Measurements from ENCODE around the gene CAMK4. TPM values are rescaled to one million over a fixed set of nuclear protein-coding genes. Genes with fewer than 3 reads are reported as not detected.
"Not testable (repeated sequence)": the region's sequence is repeated elsewhere in the genome, so short reads cannot be mapped to it uniquely, and the experiment has no call there.

The CAMK4 gene
- total and polyA plus RNA-seq, 9 donors, result 0.36 to 5.0 (median 1.4) TPM

DNA sequence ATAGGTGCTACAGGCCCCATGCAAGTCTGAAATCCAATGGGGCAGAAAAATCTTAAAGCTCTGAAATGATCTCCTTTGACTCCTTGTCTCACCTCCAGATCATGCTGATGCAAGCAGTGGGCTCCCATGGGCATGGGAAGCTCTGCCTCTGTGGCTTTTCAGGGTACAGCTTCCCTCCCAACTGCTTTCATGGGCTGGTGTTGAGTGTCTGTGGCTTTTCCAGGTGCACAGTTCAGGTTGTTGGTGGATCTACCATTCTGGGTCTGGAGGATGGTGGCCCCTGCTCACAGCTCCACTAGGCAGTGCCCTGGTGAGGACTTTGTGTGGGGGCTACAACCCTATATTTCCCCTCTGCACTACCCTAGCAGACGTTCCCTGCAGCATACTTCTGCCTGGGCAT, 184.6 kb downstream of the CAMK4 start:
- Histone ChIP-seq H3K27me3 (no peaks in the 10 kb centered on the region), H3K4me1 (ENCODE audit: insufficient read depth) (no peaks in the 10 kb centered on the region), H3K4me3 (no peak overlapping the region), H3K9me3 (no peaks in the 10 kb centered on the region), H3K27ac (no peak overlapping the region), H3K36me3 (no peaks in the 10 kb centered on the region)
- intact Hi-C loops (cut with DNase I), result no loop called here
- WGBS, 3 donors, result 79 to 94% (median 90%) methylated on average over 1 of the region's 1 CpG
- TF ChIP-seq, protein P1, sequence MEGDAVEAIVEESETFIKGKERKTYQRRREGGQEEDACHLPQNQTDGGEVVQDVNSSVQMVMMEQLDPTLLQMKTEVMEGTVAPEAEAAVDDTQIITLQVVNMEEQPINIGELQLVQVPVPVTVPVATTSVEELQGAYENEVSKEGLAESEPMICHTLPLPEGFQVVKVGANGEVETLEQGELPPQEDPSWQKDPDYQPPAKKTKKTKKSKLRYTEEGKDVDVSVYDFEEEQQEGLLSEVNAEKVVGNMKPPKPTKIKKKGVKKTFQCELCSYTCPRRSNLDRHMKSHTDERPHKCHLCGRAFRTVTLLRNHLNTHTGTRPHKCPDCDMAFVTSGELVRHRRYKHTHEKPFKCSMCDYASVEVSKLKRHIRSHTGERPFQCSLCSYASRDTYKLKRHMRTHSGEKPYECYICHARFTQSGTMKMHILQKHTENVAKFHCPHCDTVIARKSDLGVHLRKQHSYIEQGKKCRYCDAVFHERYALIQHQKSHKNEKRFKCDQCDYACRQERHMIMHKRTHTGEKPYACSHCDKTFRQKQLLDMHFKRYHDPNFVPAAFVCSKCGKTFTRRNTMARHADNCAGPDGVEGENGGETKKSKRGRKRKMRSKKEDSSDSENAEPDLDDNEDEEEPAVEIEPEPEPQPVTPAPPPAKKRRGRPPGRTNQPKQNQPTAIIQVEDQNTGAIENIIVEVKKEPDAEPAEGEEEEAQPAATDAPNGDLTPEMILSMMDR (IDR thresholded peaks at IDR 0.05), result no peak
- TF ChIP-seq EP300 (IDR thresholded peaks at IDR 0.05) (no peak), POLR2A (IDR thresholded peaks at IDR 0.05) (no peak)
- no peak for DNase-seq

DNA sequence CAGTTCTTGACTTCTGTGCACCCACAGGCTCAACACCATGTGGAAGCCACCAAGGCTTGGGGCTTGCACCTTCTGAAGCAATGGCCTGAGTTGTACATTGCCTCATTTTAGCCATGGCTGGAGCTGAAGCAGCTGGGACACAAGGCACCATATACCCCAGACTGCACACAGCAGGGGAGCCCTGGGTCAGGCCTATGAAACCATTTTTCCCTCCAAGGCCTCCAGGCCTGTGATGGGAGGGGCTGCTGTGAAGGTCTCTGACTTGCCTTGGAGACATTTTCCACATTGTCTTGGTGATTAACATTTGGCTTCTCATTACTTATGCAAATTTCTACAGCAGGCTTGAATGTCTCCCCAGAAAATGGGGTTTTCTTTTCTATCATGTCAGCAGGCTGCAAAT, 185.1 kb downstream of the CAMK4 start:
- DNase-seq; H3K27me3 ChIP-seq; H3K9me3 ChIP-seq; H3K27ac ChIP-seq; intact Hi-C loops (cut with DNase I); H3K36me3 ChIP-seq; H3K4me1 ChIP-seq (ENCODE audit: insufficient read depth); H3K4me3 ChIP-seq: not testable (repeated sequence)

DNA sequence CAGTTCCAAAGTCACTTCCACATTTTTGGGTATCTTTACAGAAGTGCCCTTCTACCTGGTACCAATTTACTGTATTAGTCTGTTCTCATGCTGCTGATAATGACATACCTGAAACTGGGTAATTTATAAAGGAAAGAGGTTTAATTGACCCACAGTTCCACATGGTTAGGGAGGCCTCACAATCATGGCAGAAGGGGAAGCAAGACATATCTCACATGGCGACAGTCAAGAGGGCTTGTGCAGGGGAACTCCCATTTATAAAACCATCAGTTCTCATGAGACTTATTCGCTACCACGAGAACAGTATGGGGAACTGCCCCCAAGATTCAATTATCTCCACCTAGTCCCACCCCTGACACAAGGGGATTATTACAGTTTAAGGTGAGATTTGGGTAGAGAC, 185.9 kb downstream of the CAMK4 start:
- H3K36me3 ChIP-seq; DNase-seq; intact Hi-C loops (cut with DNase I); H3K27ac ChIP-seq; H3K9me3 ChIP-seq; H3K4me3 ChIP-seq; H3K27me3 ChIP-seq; H3K4me1 ChIP-seq (ENCODE audit: insufficient read depth): not testable (repeated sequence)
- WGBS, 3 donors, result 96 to 98% (median 97%) methylated on average over 3 of the region's 3 CpGs

DNA sequence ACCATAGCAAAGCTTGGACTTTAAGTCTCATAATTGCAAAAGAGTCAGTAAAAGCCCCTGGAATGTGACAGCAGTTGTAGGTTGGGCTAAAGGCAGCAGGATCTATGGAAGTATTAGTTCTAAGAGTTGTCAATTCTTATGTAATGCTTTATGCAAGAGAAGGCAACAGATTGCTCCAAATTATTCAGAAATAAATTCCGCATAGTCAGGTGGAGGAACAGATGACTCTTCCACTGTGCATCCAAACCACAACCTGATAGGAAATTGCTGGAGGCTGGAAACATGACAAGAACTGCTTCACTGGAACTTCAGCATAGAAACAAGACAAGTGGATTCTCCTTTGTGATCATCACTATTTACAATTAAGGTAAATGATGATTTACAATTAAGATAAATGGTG, 187.1 kb downstream of the CAMK4 start:
- H3K4me3 ChIP-seq, result no peak overlapping the region
- no peaks in the 10 kb centered on the region for H3K27me3 ChIP-seq
- H3K4me1 ChIP-seq (ENCODE audit: insufficient read depth), result no peaks in the 10 kb centered on the region
- no peak overlapping the region for H3K27ac ChIP-seq
- intact Hi-C loops (cut with DNase I), result no loop called here
- no peak for DNase-seq
- H3K9me3 ChIP-seq, result no peaks in the 10 kb centered on the region
- TF ChIP-seq, protein P1 (IDR thresholded peaks at IDR 0.05), result no peak
- TF ChIP-seq POLR2A (IDR thresholded peaks at IDR 0.05) (no peak), EP300 (IDR thresholded peaks at IDR 0.05) (no peak)
- no peaks in the 10 kb centered on the region for H3K36me3 ChIP-seq
- 38 to 55% (median 51%) methylated on average over 1 of the region's 1 CpG for WGBS, 3 donors

DNA sequence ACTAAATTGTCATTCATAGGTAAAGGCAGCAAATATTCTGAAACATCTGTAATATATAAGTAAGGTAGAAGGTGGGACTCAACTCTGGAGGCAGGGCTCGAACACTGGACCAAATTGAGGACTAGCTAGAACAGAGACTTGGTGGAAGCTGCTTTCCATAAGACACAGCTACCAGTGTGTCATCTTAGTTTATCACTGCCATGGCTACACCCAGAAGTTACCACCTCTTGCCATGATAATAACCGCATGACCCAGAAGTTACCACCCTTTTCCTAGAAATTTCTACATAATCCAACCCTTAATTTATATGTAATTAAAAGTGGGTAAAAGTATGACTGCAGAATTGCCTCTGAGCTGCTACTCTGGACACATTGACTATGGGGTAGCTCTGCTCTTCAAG, 188.4 kb downstream of the CAMK4 start:
- Histone ChIP-seq H3K36me3 (no peaks in the 10 kb centered on the region), H3K4me3 (no peak overlapping the region), H3K27me3 (no peaks in the 10 kb centered on the region), H3K9me3 (no peaks in the 10 kb centered on the region), H3K27ac (no peak overlapping the region), H3K4me1 (ENCODE audit: insufficient read depth) (no peaks in the 10 kb centered on the region)
- 87 to 95% (median 93%) methylated on average over 2 of the region's 2 CpGs for WGBS, 3 donors
- intact Hi-C loops (cut with DNase I), result no loop called here
- DNase-seq, result no peak
- TF ChIP-seq, protein P1 (IDR thresholded peaks at IDR 0.05), result no peak
- no peak for TF ChIP-seq EP300 (IDR thresholded peaks at IDR 0.05)
- no peak for TF ChIP-seq POLR2A (IDR thresholded peaks at IDR 0.05)

DNA sequence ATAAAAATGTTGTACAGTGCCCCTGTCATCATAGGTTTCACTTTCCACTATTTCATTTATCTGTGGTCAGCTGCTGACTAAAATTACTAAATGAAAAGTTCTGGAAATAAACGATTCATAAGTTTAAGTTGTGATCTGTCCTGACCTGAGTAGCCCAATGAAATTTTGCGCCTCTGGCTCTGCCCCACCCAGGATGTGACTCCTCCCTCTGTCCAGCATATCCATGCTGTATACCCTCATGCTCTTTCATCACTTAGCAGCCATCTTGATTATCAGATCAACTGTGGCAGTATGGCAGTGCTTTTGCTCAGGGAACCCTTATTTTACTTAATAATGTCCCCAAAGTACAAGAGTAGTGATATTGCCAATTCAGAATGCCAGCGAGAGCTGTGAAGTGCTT, 190.9 kb downstream of the CAMK4 start:
- Histone ChIP-seq H3K27ac (no peak overlapping the region), H3K4me3 (no peak overlapping the region), H3K9me3 (no peaks in the 10 kb centered on the region), H3K27me3 (no peaks in the 10 kb centered on the region), H3K4me1 (ENCODE audit: insufficient read depth) (no peaks in the 10 kb centered on the region), H3K36me3 (no peaks in the 10 kb centered on the region)
- intact Hi-C loops (cut with DNase I), result no loop called here
- 86 to 91% (median 90%) methylated on average over 3 of the region's 3 CpGs for WGBS, 3 donors
- TF ChIP-seq, protein P1 (IDR thresholded peaks at IDR 0.05), result no peak
- TF ChIP-seq EP300 (IDR thresholded peaks at IDR 0.05), result no peak
- no peak for TF ChIP-seq POLR2A (IDR thresholded peaks at IDR 0.05)
- no peak for DNase-seq
